K562 (cell line): ENCODE measurements around the gene SHISA4. TPM values are rescaled to one million over a fixed set of nuclear protein-coding genes. Genes with fewer than 3 reads are reported as not detected.

Experiments used
- ARHGAP35 ChIP-seq: fragments of 450-650 bp; IDR thresholded peaks from 2 replicates; pipeline ENCODE4 v1.6.1; 2018; ENCODE audit not compliant: partially characterized antibody
- ARID1B ChIP-seq: fragments of 450-650 bp; IDR thresholded peaks from 2 replicates; pipeline ENCODE4 v1.6.1; 2016; ENCODE audit warnings: antibody characterized with exemption, mild to moderate bottlenecking, inconsistent platforms
- CHD7 ChIP-seq: fragments of 200-600 bp; sonication (generic); IDR thresholded peaks from one replicate; pipeline ENCODE4 v1.6.1; 2012; ENCODE audit warnings: mild to moderate bottlenecking, low read depth, low read length, inconsistent platforms
- E2F1 ChIP-seq: sonication (generic); formaldehyde crosslinking; IDR thresholded peaks from 2 replicates; pipeline ENCODE4 v1.8.1; 2023; ENCODE audit warnings: mild to moderate bottlenecking, missing genetic modification reagents, moderate library complexity
- FUS ChIP-seq: fragments of 200-400 bp; formaldehyde crosslinking; optimal IDR thresholded peaks from 2 replicates; pipeline ENCODE3; 2017; ENCODE audit warnings: low read depth, low read length
- KAT7 ChIP-seq: sonication (generic); formaldehyde crosslinking; IDR thresholded peaks from 2 replicates; pipeline ENCODE4 v1.8.0; 2022; ENCODE audit warnings: missing genetic modification reagents, mild to moderate bottlenecking, borderline replicate concordance
- LEF1 ChIP-seq: fragments of 450-650 bp; IDR thresholded peaks from 2 replicates; pipeline ENCODE4 v1.6.1; 2016; ENCODE audit warnings: mild to moderate bottlenecking
- MAFG ChIP-seq: fragments of 450-650 bp; conservative IDR thresholded peaks from 2 replicates; pipeline ENCODE4 v1.6.1; 2016; ENCODE audit warnings: missing genetic modification characterization, missing compliant biosample characterization
- NBN ChIP-seq: fragments of 450-650 bp; IDR thresholded peaks from 2 replicates; pipeline ENCODE4 v1.6.1; 2016; ENCODE audit warnings: low read depth, mild to moderate bottlenecking
- SPI1 ChIP-seq: IDR thresholded peaks from 2 replicates; pipeline ENCODE4 v1.6.1; 2011; ENCODE audit warnings: low read depth, low read length, control low read depth, borderline replicate concordance
- SRF ChIP-seq, 2 experiments: fragments of 250-450, 450-650 bp in 1 of 2; sonication (Bioruptor Pico) in 1 of 2; sonication (generic) in 1 of 2; formaldehyde crosslinking; IDR thresholded peaks; 2 replicates each; pipeline versions ENCODE4 v1.5.0 to v1.5.1; 2020 to 2022; ENCODE audit warnings: mild to moderate bottlenecking in 1 of 2, missing genetic modification reagents in 1 of 2
- XRCC4 ChIP-seq: IDR thresholded peaks from one replicate; pipeline ENCODE4 v1.6.1; 2011; ENCODE audit not compliant: insufficient read depth, insufficient read length; ENCODE audit errors: extremely low read depth
- ZC3H11A ChIP-seq: IDR thresholded peaks from 2 replicates; pipeline ENCODE4 v1.6.1; 2012; ENCODE audit warnings: low read depth, low read length, improper control_type of control experiment
- ZKSCAN8 ChIP-seq: fragments of 200-800 bp; sonication (Bioruptor generic); IDR thresholded peaks from 2 replicates; pipeline ENCODE4 v1.6.1; 2016; ENCODE audit warnings: missing genetic modification characterization, missing compliant biosample characterization
- ZNF212 ChIP-seq: fragments of 450-650 bp; formaldehyde crosslinking; IDR thresholded peaks from 2 replicates; pipeline ENCODE4 v1.4.0; 2020; ENCODE audit warnings: mild to moderate bottlenecking
- ZNF217 ChIP-seq: sonication (generic); formaldehyde crosslinking; IDR thresholded peaks from 2 replicates; pipeline ENCODE4 v1.8.0; 2022; ENCODE audit warnings: mild to moderate bottlenecking, missing genetic modification reagents
- polyA plus RNA-seq, 8 experiments: library from polyadenylated mRNA; depleted of rRNA in 4 of 8; stranded (reverse) in 5 of 8; unstranded in 3 of 8; fragments of >200 nt; fragmentation: Nextera tagmentation in 2 of 8; fragmentation: Illumina TruSeq in 1 of 8; extraction: Ambion mirVana in 2 of 8; extraction: Trizol in 1 of 8; gene quantifications; 2 replicates each; pipeline versions ENCODE4 v1.2.1 to v1.2.3, GENCODE V29; 2011 to 2014; ENCODE audit warnings: inconsistent platforms in 1 of 8, missing spikeins in 1 of 8
- total RNA-seq, 7 experiments: library from RNA; depleted of rRNA in 6 of 7; stranded (reverse); fragments of >200 nt in 6 of 7; fragmentation: Illumina TruSeq in 2 of 7; extraction: Trizol in 2 of 7; gene quantifications; 2 replicates each; pipeline versions ENCODE4 v1.2.1 to v1.2.3, GENCODE V29; 2011 to 2021; ENCODE audit warnings: low replicate concordance in 1 of 7

Gene SHISA4
- total and polyA plus RNA-seq, 9 of the 15 experiments (the other 6 are each of a cell fraction or from before 2014, with no cell fraction given): 0.15 to 0.95 (median 0.68) TPM; not detected in 2

GRCh38 chr1:201921952-201922558 lies 33.4 kb downstream of the SHISA4 start (continued):
- no peak for TF ChIP-seq XRCC4
- no peak for TF ChIP-seq LEF1
- no peak for TF ChIP-seq ZC3H11A
- TF ChIP-seq KAT7 (CRISPR knock-in tag): no peak
- TF ChIP-seq ARHGAP35: no peak
- TF ChIP-seq ZNF212 (CRISPR knock-in tag): no peak
- no peak for TF ChIP-seq SRF (CRISPR knock-in tag; IDR thresholded peaks at IDR 0.05)
- TF ChIP-seq FUS: no peak
- TF ChIP-seq ZKSCAN8 (CRISPR knock-in tag): no peak
- peak; percentile 49 for TF ChIP-seq ARID1B
- no peak for TF ChIP-seq ZNF217 (CRISPR knock-in tag)
- no peak for TF ChIP-seq E2F1 (CRISPR knock-in tag)
- TF ChIP-seq NBN: no peak
- no peak for TF ChIP-seq CHD7
- TF ChIP-seq SPI1: peak; percentile 60; the same call in 1 of the 2 replicates
- TF ChIP-seq MAFG (tag): peak; percentile 98
